ENCODE results near the gene CYP4B1. TPM values are rescaled to one million over a fixed set of nuclear protein-coding genes. Genes with fewer than 3 reads are reported as not detected.
A peak's percentile ranks its signal among the peaks of the same experiment; 100 is the strongest.

CYP4B1 gene
- total RNA-seq, 1 donor from 2014 or later = 11.5 TPM

- intact Hi-C loops (cut with micrococcal nuclease) = no loop called here
- no peaks in the 10 kb centered on the region for H3K27me3 ChIP-seq (ENCODE audit: low read depth)
- H3K36me3 ChIP-seq = peaks cover 55% of the 10 kb centered on the region
- H3K4me1 ChIP-seq = peaks cover 26% of the 10 kb centered on the region
- H3K27ac ChIP-seq (replicated peaks) = no peak overlapping the region
- H3K4me3 ChIP-seq = no peak overlapping the region
- H3K9me3 ChIP-seq (replicated peaks) = no peaks in the 10 kb centered on the region
- DNase-seq = no peak
- TF ChIP-seq CTCF (IDR thresholded peaks at IDR 0.05; ENCODE audit: borderline replicate concordance) = no peak
These were observed 19.7 kb downstream of the CYP4B1 start for GRCh38 chr1:46818591-46818990.

GRCh38 chr1:46819335-46819734 is 20.5 kb downstream of the CYP4B1 start:
- intact Hi-C loops (cut with micrococcal nuclease) = no loop called here

GRCh38 chr1:46820076-46820475 is 21.2 kb downstream of the CYP4B1 start:
- intact Hi-C loops (cut with micrococcal nuclease) = no loop called here
- peak overlapping the region; percentile 77 for H3K27ac ChIP-seq (replicated peaks)

More at GRCh38 chr1:46819335-46819734, 20.5 kb downstream of the CYP4B1 start:
- no peak for TF ChIP-seq CTCF (IDR thresholded peaks at IDR 0.05; ENCODE audit: borderline replicate concordance)
- Histone ChIP-seq H3K27ac (replicated peaks) (peak overlapping the region; percentile 77), H3K36me3 (peaks cover 49% of the 10 kb centered on the region), H3K4me3 (no peak overlapping the region), H3K27me3 (ENCODE audit: low read depth) (no peaks in the 10 kb centered on the region), H3K9me3 (replicated peaks) (no peaks in the 10 kb centered on the region), H3K4me1 (peaks cover 26% of the 10 kb centered on the region)
- DNase-seq = no peak

GRCh38 chr1:46820560-46821060 is 21.8 kb downstream of the CYP4B1 start:
- no peak for TF ChIP-seq CTCF (IDR thresholded peaks at IDR 0.05; ENCODE audit: borderline replicate concordance)
- no peak for DNase-seq
- intact Hi-C loops (cut with micrococcal nuclease) = no loop called here
- Histone ChIP-seq H3K9me3 (replicated peaks) (peaks cover 8% of the 10 kb centered on the region), H3K27me3 (ENCODE audit: low read depth) (no peaks in the 10 kb centered on the region), H3K4me3 (no peak overlapping the region), H3K27ac (replicated peaks) (peak overlapping the region; percentile 77), H3K36me3 (peaks cover 36% of the 10 kb centered on the region), H3K4me1 (peaks cover 26% of the 10 kb centered on the region)

More at GRCh38 chr1:46820076-46820475, 21.2 kb downstream of the CYP4B1 start:
- Histone ChIP-seq H3K4me3 (no peak overlapping the region), H3K36me3 (peaks cover 41% of the 10 kb centered on the region), H3K4me1 (peaks cover 26% of the 10 kb centered on the region), H3K27me3 (ENCODE audit: low read depth) (no peaks in the 10 kb centered on the region), H3K9me3 (replicated peaks) (peaks cover 6% of the 10 kb centered on the region)
- no peak for TF ChIP-seq CTCF (IDR thresholded peaks at IDR 0.05; ENCODE audit: borderline replicate concordance)
- no peak for DNase-seq

GRCh38 chr1:46822248-46822826 is 23.5 kb downstream of the CYP4B1 start:
- TF ChIP-seq CTCF (IDR thresholded peaks at IDR 0.05; ENCODE audit: borderline replicate concordance) = no peak
- peak overlapping the region; percentile 59 for H3K27ac ChIP-seq (replicated peaks)
- intact Hi-C loops (cut with micrococcal nuclease) = no loop called here
- H3K9me3 ChIP-seq (replicated peaks) = peaks cover 15% of the 10 kb centered on the region
- H3K4me3 ChIP-seq = no peak overlapping the region
- peaks cover 26% of the 10 kb centered on the region for H3K4me1 ChIP-seq
- peaks cover 19% of the 10 kb centered on the region for H3K36me3 ChIP-seq
- no peaks in the 10 kb centered on the region for H3K27me3 ChIP-seq (ENCODE audit: low read depth)
- DNase-seq = no peak
